H1 (cell line): ENCODE results near the gene RIPK4. TPM values are rescaled to one million over a fixed set of nuclear protein-coding genes. Genes with fewer than 3 reads are reported as not detected.

Experiments used
- CTCF ChIA-PET: fragments of 300-600 bp; sonication (Branson Sonifier 250); formaldehyde crosslinking; loops from one replicate; lab custom pipeline; 2021; ENCODE audit not compliant: partially characterized antibody; lab: Charles Lee
- POLR2A ChIA-PET: fragments of 300-600 bp; sonication (Branson Sonifier 250); formaldehyde crosslinking; loops from one replicate; lab custom pipeline; 2021; ENCODE audit warnings: inconsistent platforms; ENCODE audit not compliant: partially characterized antibody; lab: Charles Lee
- DNase-seq, 2 experiments: peaks; one replicate each; pipeline versions ENCODE4 v3.0.0 to v3.0.0-alpha.2; 2010 to 2022; ENCODE audit warnings: low spot score in 2 of 2, low read depth in 1 of 2, mixed read lengths in 1 of 2
- FAIRE-seq: peaks from 2 replicates; lab custom pipeline; 2011; peaks lifted over from hg19 to GRCh38; lab: Jason Lieb, UNC
- H2AFZ ChIP-seq: 2 replicates; pipeline ENCODE4 v1.8.1; 2012; ENCODE audit warnings: low read length, inconsistent platforms
- H2AK5ac ChIP-seq: 2 replicates; pipeline ENCODE4 v1.6.1; 2013; ENCODE audit warnings: low read depth, low read length
- H2BK120ac ChIP-seq: replicated peaks from 2 replicates; pipeline ENCODE3; 2013; ENCODE audit warnings: low read depth, low read length, inconsistent platforms
- H2BK12ac ChIP-seq: 2 replicates; pipeline ENCODE4 v1.6.1; 2013; ENCODE audit warnings: low read depth, low read length
- H2BK15ac ChIP-seq: 2 replicates; pipeline ENCODE4 v1.6.1; 2013; ENCODE audit warnings: low read length
- H2BK20ac ChIP-seq: 2 replicates; pipeline ENCODE4 v1.6.1; 2013; ENCODE audit warnings: low read length
- H2BK5ac ChIP-seq: 2 replicates; pipeline ENCODE4 v1.6.1; 2013; ENCODE audit warnings: low read depth, low read length
- H3K14ac ChIP-seq: 2 replicates; pipeline ENCODE4 v1.6.1; 2013; ENCODE audit warnings: inconsistent platforms; ENCODE audit not compliant: insufficient read length
- H3K18ac ChIP-seq: 2 replicates; pipeline ENCODE4 v1.6.1; 2013; ENCODE audit warnings: low read length; ENCODE audit errors: extremely low read depth
- H3K23ac ChIP-seq: 2 replicates; pipeline ENCODE4 v1.6.1; 2013; ENCODE audit warnings: inconsistent platforms; ENCODE audit not compliant: insufficient read length
- H3K23me2 ChIP-seq: 2 replicates; pipeline ENCODE4 v1.6.1; 2013; ENCODE audit warnings: low read depth, low read length
- H3K27ac ChIP-seq: 2 replicates; pipeline ENCODE4 v1.6.1; 2011; ENCODE audit warnings: low read depth, low read length, inconsistent platforms
- H3K27me3 ChIP-seq, 4 experiments: replicated peaks in 1 of 4; 1 replicate in 1 of 4; 2 replicates in 3 of 4; pipeline versions ENCODE4 v1.6.1 to v1.8.1; 2011 to 2013; ENCODE audit warnings: low read length in 3 of 4, mild to moderate bottlenecking in 3 of 4, inconsistent platforms in 2 of 4, mixed read lengths in 2 of 4, moderate library complexity in 1 of 4; ENCODE audit not compliant: control insufficient read depth in 3 of 4, insufficient read depth in 3 of 4; ENCODE audit errors: extremely low read depth in 1 of 4
- H3K36me3 ChIP-seq, 4 experiments: 2 replicates each; pipeline versions ENCODE4 v1.6.1 to v1.8.1; 2011 to 2013; ENCODE audit warnings: mild to moderate bottlenecking in 4 of 4, low read length in 3 of 4, moderate library complexity in 2 of 4, control low read depth in 1 of 4, inconsistent platforms in 1 of 4; ENCODE audit not compliant: insufficient read depth in 4 of 4, control insufficient read depth in 2 of 4
- H3K4ac ChIP-seq: replicated peaks from 2 replicates; pipeline ENCODE3; 2013; ENCODE audit warnings: low read length, low read depth, mixed read lengths, inconsistent platforms; ENCODE audit not compliant: insufficient read length
- H3K4me1 ChIP-seq, 4 experiments: replicated peaks in 1 of 4; 1 replicate in 1 of 4; 2 replicates in 3 of 4; pipeline versions ENCODE4 v1.6.1 to v1.8.1; 2011 to 2013; ENCODE audit warnings: low read length in 3 of 4, inconsistent platforms in 2 of 4, mixed read lengths in 1 of 4; ENCODE audit not compliant: insufficient read depth in 4 of 4, control insufficient read depth in 3 of 4
- H3K4me2 ChIP-seq, 2 experiments: 2 replicates each; pipeline versions ENCODE4 v1.6.1 to v1.8.1; 2011 to 2013; ENCODE audit warnings: low read depth in 2 of 2, low read length in 2 of 2, control low read depth in 1 of 2, inconsistent platforms in 1 of 2, mild to moderate bottlenecking in 1 of 2; ENCODE audit not compliant: insufficient read depth in 1 of 2
- H3K4me3 ChIP-seq, 4 experiments: fragments of 200-600, 300-600 bp in 1 of 4; sonication (generic), shearing (Covaris generic), sonication (Bioruptor Twin) in 1 of 4; 2 replicates each; pipeline versions ENCODE4 v1.5.1 to v1.8.1; 2011 to 2016; ENCODE audit warnings: low read length in 4 of 4, low read depth in 3 of 4, control low read depth in 2 of 4, inconsistent platforms in 2 of 4, mild to moderate bottlenecking in 2 of 4, mixed read lengths in 1 of 4, moderate library complexity in 1 of 4; ENCODE audit not compliant: insufficient read depth in 2 of 4; ENCODE audit errors: extremely low read depth in 1 of 4
- H3K56ac ChIP-seq: replicated peaks from 2 replicates; pipeline ENCODE3; 2013; ENCODE audit warnings: low read depth, mild to moderate bottlenecking, mixed read lengths, low read length, inconsistent platforms; ENCODE audit not compliant: insufficient read length
- H3K79me1 ChIP-seq: 2 replicates; pipeline ENCODE4 v1.6.1; 2013; ENCODE audit warnings: low read depth, low read length, control low read depth
- H3K79me2 ChIP-seq, 2 experiments: 2 replicates each; pipeline versions ENCODE4 v1.6.1 to v1.8.1; 2012 to 2013; ENCODE audit warnings: low read length in 2 of 2, mild to moderate bottlenecking in 2 of 2, inconsistent platforms in 1 of 2; ENCODE audit not compliant: insufficient read depth in 2 of 2, control insufficient read depth in 1 of 2
- H3K9ac ChIP-seq, 4 experiments: replicated peaks in 1 of 4; 1 replicate in 1 of 4; 2 replicates in 3 of 4; pipeline versions ENCODE4 v1.6.1 to v1.8.1; 2011 to 2013; ENCODE audit warnings: low read depth in 3 of 4, low read length in 3 of 4, control low read depth in 2 of 4, mild to moderate bottlenecking in 2 of 4, moderate library complexity in 2 of 4, inconsistent platforms in 1 of 4; ENCODE audit errors: extremely low read depth in 1 of 4
- H3K9me3 ChIP-seq, 2 experiments: 2 replicates each; pipeline versions ENCODE4 v1.6.1 to v1.8.1; 2012 to 2013; ENCODE audit warnings: mild to moderate bottlenecking in 2 of 2, moderate library complexity in 2 of 2, control low read depth in 1 of 2, inconsistent platforms in 1 of 2, low read depth in 1 of 2, low read length in 1 of 2, mixed read lengths in 1 of 2; ENCODE audit not compliant: insufficient read depth in 2 of 2
- H4K20me1 ChIP-seq, 2 experiments: replicated peaks in 1 of 2; 2 replicates each; pipeline versions ENCODE3 to v1.8.1; 2011 to 2013; ENCODE audit warnings: inconsistent platforms in 2 of 2, low read length in 2 of 2, mild to moderate bottlenecking in 1 of 2; ENCODE audit not compliant: insufficient read depth in 2 of 2, control insufficient read depth in 1 of 2
- H4K5ac ChIP-seq: 2 replicates; pipeline ENCODE4 v1.6.1; 2013; ENCODE audit warnings: low read length, low read depth, mixed read lengths, inconsistent platforms; ENCODE audit not compliant: insufficient read length
- H4K8ac ChIP-seq: 2 replicates; pipeline ENCODE4 v1.8.0; 2013; ENCODE audit warnings: mild to moderate bottlenecking, moderate library complexity, low read length, inconsistent platforms; ENCODE audit not compliant: insufficient read depth; ENCODE audit errors: extremely low read depth
- H4K91ac ChIP-seq: replicated peaks from 2 replicates; pipeline ENCODE3; 2013; ENCODE audit warnings: low read length, mixed read lengths, inconsistent platforms; ENCODE audit not compliant: insufficient read length
- HDAC6 ChIP-seq: IDR thresholded peaks from one replicate; pipeline ENCODE4 v1.7.1; 2012; ENCODE audit warnings: low read depth, mild to moderate bottlenecking, inconsistent platforms, low read length, moderate library complexity
- SIX5 ChIP-seq: IDR thresholded peaks from 2 replicates; pipeline ENCODE4 v1.6.1; 2011; ENCODE audit warnings: mild to moderate bottlenecking, low read depth, low read length
- WGBS, 2 experiments: shearing (Covaris generic) in 1 of 2; methylation state at CpG; one replicate each; pipeline versions ENCODE4 v1.1.6 to v1.1.7; 2013 to 2015; ENCODE audit warnings: low lambda C conversion rate in 2 of 2, mixed read lengths in 2 of 2, inconsistent platforms in 1 of 2, low coverage in 1 of 2, missing lambda C conversion rate in 1 of 2; ENCODE audit not compliant: insufficient replicate concordance in 2 of 2, insufficient coverage in 1 of 2, insufficient read length in 1 of 2; ENCODE audit errors: extremely low coverage in 1 of 2, missing lambda C conversion rate in 1 of 2; 5-methylcytosine and 5-hydroxymethylcytosine counted together
- polyA plus RNA-seq, 7 experiments: library from polyadenylated mRNA; depleted of rRNA in 3 of 7; stranded (reverse) in 5 of 7; unstranded in 2 of 7; fragments of >200 nt in 5 of 7; fragments of 200-250 nt in 2 of 7; gene quantifications; 1 replicate in 5 of 7; 2 replicates in 1 of 7; 4 replicates in 1 of 7; pipeline versions ENCODE4 v1.2.1 to v1.2.3, GENCODE V29; 2011 to 2013; ENCODE audit warnings: missing spikeins in 2 of 7, mixed read lengths in 2 of 7
- total RNA-seq: library from RNA; stranded (reverse); fragmentation: NEBNext Ultra II Directional; extraction: Animal tissue kit (Norgen Biotek cat#: 25700); gene quantifications from 2 replicates; pipeline ENCODE4 v1.2.1, GENCODE V29; 2021
- TF ChIP-seq, protein P1 (sequence below): IDR thresholded peaks from 2 replicates; pipeline ENCODE4 v1.6.1; 2012; ENCODE audit warnings: inconsistent platforms

RIPK4 gene
- total and polyA plus RNA-seq, 2 of the 8 experiments (the other 6 are each of a cell fraction or from before 2014, with no cell fraction given) = 2.7 to 5.6 TPM

DNA sequence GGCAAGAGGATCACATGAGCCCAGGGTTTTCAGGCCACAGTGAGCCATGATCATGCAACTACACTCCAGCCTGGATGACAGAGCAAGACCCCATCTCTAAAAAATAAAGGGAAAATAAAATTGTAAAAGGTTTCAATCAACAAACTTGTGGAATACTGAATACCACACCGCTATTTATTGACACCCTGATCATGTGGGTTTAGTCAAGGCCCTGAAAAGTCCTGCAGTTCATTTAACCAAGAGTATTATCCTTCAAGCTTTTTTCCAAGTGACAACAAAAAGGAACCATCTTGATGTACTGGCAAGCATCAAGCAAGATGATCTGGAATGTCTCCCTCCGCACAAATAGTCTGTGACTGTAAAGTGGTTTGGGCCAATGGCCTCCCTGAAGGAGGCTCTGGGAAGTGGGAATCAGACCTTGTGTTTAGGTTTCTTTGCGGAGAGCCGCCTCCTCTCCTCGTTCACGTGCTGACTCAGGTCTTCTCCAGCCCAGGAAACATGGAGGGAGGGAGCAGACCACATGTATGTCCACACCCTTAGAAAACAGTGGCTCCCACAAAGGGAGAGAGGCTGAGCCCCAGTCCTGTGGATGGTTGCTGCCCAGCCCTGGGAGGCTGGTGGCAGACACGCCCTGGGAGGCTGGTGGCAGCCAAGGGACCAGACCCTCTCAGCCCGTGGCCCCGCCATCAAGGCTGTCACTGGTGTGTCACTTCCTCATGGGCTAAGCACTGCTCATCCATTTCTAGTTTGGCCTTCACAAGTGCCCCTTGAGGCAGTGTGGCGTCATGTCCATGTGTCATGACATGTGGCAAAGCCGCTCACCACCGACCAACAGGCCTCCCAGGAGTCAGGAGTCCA lies 56.7 kb downstream of the RIPK4 start:
- Histone ChIP-seq H2BK5ac (peak overlapping the region; percentile 30; the same call in 1 of the 2 replicates), H2BK15ac (peak overlapping the region; percentile 98; the same call in 1 of the 2 replicates), H3K36me3 (no peaks in the 10 kb centered on the region), H3K4me1 (peaks cover 2 to 22% (median 9%) of the 10 kb centered on the region in 4 experiments; a peak in 6 of 7 replicates), H2AK5ac (peak overlapping the region; percentile 54; the same call in 1 of the 2 replicates), H3K4me3 (no peak overlapping the region), H4K5ac (no peak overlapping the region), H3K79me2 (no peaks in the 10 kb centered on the region), H3K4me2 (no peak overlapping the region), H3K56ac (no peak overlapping the region), H3K79me1 (no peaks in the 10 kb centered on the region), H2AFZ (no peak overlapping the region), H4K8ac (no peak overlapping the region), H3K23me2 (peaks cover 10% of the 10 kb centered on the region; the same call in 1 of the 2 replicates), H3K4ac (peak overlapping the region; percentile 23), H3K9ac (no peak overlapping the region), H3K9me3 (no peaks in the 10 kb centered on the region; a peak in 1 of 4 replicates), H2BK120ac (no peak overlapping the region), H3K23ac (no peak overlapping the region), H3K27ac (no peak overlapping the region), H4K91ac (no peak overlapping the region), H3K18ac (peak overlapping the region; percentile 19), H2BK20ac (peak overlapping the region; percentile 67), H2BK12ac (peak overlapping the region; percentile 95; the same call in 1 of the 2 replicates), H4K20me1 (no peaks in the 10 kb centered on the region), H3K27me3 (peaks cover 0 to 7% (median 5%) of the 10 kb centered on the region in 4 experiments; a peak in 3 of 7 replicates), H3K14ac (no peak overlapping the region)
- ChIA-PET POLR2A (no interaction called here), CTCF (interaction anchor here (1.3 to 1.7 kb wide), 2 partner anchors 24 to 98 kb away, joined by 4 to 5 read pairs; no protein-coding TSS in a partner anchor)
- DNase-seq = no peak
- TF ChIP-seq SIX5 = no peak
- TF ChIP-seq, protein P1, sequence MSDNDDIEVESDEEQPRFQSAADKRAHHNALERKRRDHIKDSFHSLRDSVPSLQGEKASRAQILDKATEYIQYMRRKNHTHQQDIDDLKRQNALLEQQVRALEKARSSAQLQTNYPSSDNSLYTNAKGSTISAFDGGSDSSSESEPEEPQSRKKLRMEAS = 0 out of 2 replicates have a peak, but pooled peaks have one; percentile 11
- TF ChIP-seq HDAC6 = no peak
- WGBS, 2 experiments = 91% methylated on average over 11 of the region's 12 CpGs; no CpG with 5 or more reads in 1 of the 2 experiments
- no peak for FAIRE-seq
